HCT116 (cell line): ENCODE results near the gene ZFYVE16. TPM values are rescaled to one million over a fixed set of nuclear protein-coding genes. Genes with fewer than 3 reads are reported as not detected.

Experiments
- ATAC-seq: fragments of 200-7000 bp; cut with Tn5 transposase; 2 replicates; pipeline ENCODE4 v1.9.1; 2020; ENCODE audit warnings: mild to moderate bottlenecking, moderate library complexity
- BruUV-seq: library from RNA; stranded (reverse); fragments of 400-500 nt; replicated peaks from 2 replicates; lab custom pipeline; 2021; lab: Mats Ljungman, UMichigan
- CTCF ChIA-PET: fragments of 300-600 bp; sonication (Branson Sonifier 250); formaldehyde crosslinking; loops from one replicate; lab custom pipeline; 2021; ENCODE audit warnings: antibody characterized with exemption; lab: Charles Lee
- POLR2A ChIA-PET: fragments of 300-600, 350-600 bp; sonication (Branson Sonifier 250); formaldehyde crosslinking; loops from one replicate; lab custom pipeline; 2021; ENCODE audit warnings: antibody characterized with exemption; lab: Charles Lee
- RAD21 ChIA-PET, 2 experiments: fragments of 300-600 bp; sonication (Branson Sonifier 250); formaldehyde crosslinking; loops; one replicate each; lab custom pipeline; 2023; ENCODE audit warnings: low total read pairs in 2 of 2; ENCODE audit not compliant: uncharacterized antibody in 2 of 2, unreplicated experiment in 2 of 2, low non-redundant PET in 1 of 2; lab: Charles Lee
- DNase-seq: peaks from one replicate; pipeline ENCODE4 v3.0.0-alpha.2; 2010; ENCODE audit warnings: low read depth, low spot score
- H2AFZ ChIP-seq: fragments of 200-600 bp; shearing (Covaris generic), sonication (generic); 2 replicates; pipeline ENCODE4 v1.6.1; 2017; ENCODE audit warnings: low read depth, mixed run types, mixed read lengths, antibody characterized with exemption, low read length; ENCODE audit not compliant: poor library complexity, severe bottlenecking
- H3K27ac ChIP-seq: 2 replicates; pipeline ENCODE4 v1.5.1; 2012; ENCODE audit warnings: low read depth, low read length
- H3K27me3 ChIP-seq: fragments of 200-600 bp; sonication (generic); 2 replicates; pipeline ENCODE4 v1.6.1; 2016; ENCODE audit warnings: mixed run types, low read length, mixed read lengths; ENCODE audit not compliant: insufficient read depth
- H3K36me3 ChIP-seq, 2 experiments: fragments of 200-500 bp in 1 of 2; fragments of 200-600 bp in 1 of 2; sonication (Bioruptor generic) in 1 of 2; sonication (generic) in 1 of 2; 2 replicates each; pipeline versions ENCODE4 v1.5.1 to v1.6.1; 2014 to 2016; ENCODE audit warnings: low read length in 2 of 2, inconsistent platforms in 1 of 2, mixed read lengths in 1 of 2, mixed run types in 1 of 2; ENCODE audit not compliant: insufficient read depth in 2 of 2, control insufficient read depth in 1 of 2
- H3K4me1 ChIP-seq, 2 experiments: fragments of 200-600 bp in 1 of 2; sonication (generic) in 1 of 2; 2 replicates each; pipeline versions ENCODE4 v1.5.1 to v1.6.1; 2012 to 2017; ENCODE audit warnings: low read length in 2 of 2, inconsistent platforms in 1 of 2, mild to moderate bottlenecking in 1 of 2, mixed read lengths in 1 of 2, mixed run types in 1 of 2, moderate library complexity in 1 of 2; ENCODE audit not compliant: insufficient read depth in 2 of 2, control insufficient read depth in 1 of 2
- H3K4me2 ChIP-seq: fragments of 200-600 bp; sonication (generic); 2 replicates; pipeline ENCODE4 v1.6.1; 2017; ENCODE audit warnings: mixed run types, low read length, mixed read lengths
- H3K4me3 ChIP-seq, 2 experiments: fragments of 200-600 bp in 1 of 2; sonication (generic) in 1 of 2; replicated peaks in 1 of 2; 2 replicates each; pipeline ENCODE4 v1.5.1; 2011 to 2016; ENCODE audit warnings: low read length in 2 of 2, control low read depth in 1 of 2, low read depth in 1 of 2, mild to moderate bottlenecking in 1 of 2, mixed read lengths in 1 of 2, mixed run types in 1 of 2
- H3K79me2 ChIP-seq: fragments of 200-600 bp; sonication (generic); 2 replicates; pipeline ENCODE4 v1.6.1; 2017; ENCODE audit warnings: mild to moderate bottlenecking, mixed run types, low read length, moderate library complexity, mixed read lengths; ENCODE audit not compliant: insufficient read depth
- H3K9ac ChIP-seq: fragments of 200-600 bp; sonication (generic); 2 replicates; pipeline ENCODE4 v1.6.1; 2016; ENCODE audit warnings: low read length, mixed read lengths
- H3K9me2 ChIP-seq: fragments of 200-600 bp; sonication (generic), shearing (Covaris generic); 2 replicates; pipeline ENCODE4 v1.6.1; 2017; ENCODE audit warnings: mixed run types, mild to moderate bottlenecking, moderate library complexity; ENCODE audit not compliant: insufficient read depth
- H3K9me3 ChIP-seq, 2 experiments: fragments of 200-500 bp in 1 of 2; fragments of 200-600 bp in 1 of 2; sonication (Bioruptor generic) in 1 of 2; sonication (generic) in 1 of 2; 2 replicates each; pipeline ENCODE4 v1.6.1; 2014 to 2017; ENCODE audit warnings: low read length in 2 of 2, mixed read lengths in 2 of 2, inconsistent platforms in 1 of 2, low read depth in 1 of 2, mild to moderate bottlenecking in 1 of 2, mixed run types in 1 of 2, moderate library complexity in 1 of 2; ENCODE audit not compliant: control insufficient read depth in 1 of 2, insufficient read depth in 1 of 2
- H4K20me1 ChIP-seq: fragments of 200-600 bp; sonication (generic), shearing (Covaris generic); 2 replicates; pipeline ENCODE4 v1.6.1; 2017; ENCODE audit warnings: mixed run types, mild to moderate bottlenecking, moderate library complexity; ENCODE audit not compliant: insufficient read depth
- CBX3 ChIP-seq: IDR thresholded peaks from 2 replicates; pipeline ENCODE4 v1.6.1; 2012; ENCODE audit warnings: low read depth
- EGR1 ChIP-seq: IDR thresholded peaks from 2 replicates; pipeline ENCODE4 v1.6.1; 2012; ENCODE audit warnings: low read depth
- ELF1 ChIP-seq: IDR thresholded peaks from 2 replicates; pipeline ENCODE4 v1.6.1; 2012; ENCODE audit warnings: low read depth, borderline replicate concordance
- EZH2phosphoT487 ChIP-seq: fragments of 200-600 bp; IDR thresholded peaks from 2 replicates; pipeline ENCODE4 v1.6.1; 2018; ENCODE audit warnings: antibody characterized with exemption, borderline replicate concordance
- JUND ChIP-seq: IDR thresholded peaks from 2 replicates; pipeline ENCODE4 v1.6.1; 2012
- SIN3A ChIP-seq: IDR thresholded peaks from 2 replicates; pipeline ENCODE4 v1.6.1; 2012; ENCODE audit warnings: low read depth
- SRF ChIP-seq: IDR thresholded peaks from 2 replicates; pipeline ENCODE4 v1.6.1; 2012; ENCODE audit warnings: low read depth
- TCF7L2 ChIP-seq: IDR thresholded peaks from 2 replicates; pipeline ENCODE4 v1.7.0; 2011; ENCODE audit warnings: borderline replicate concordance, inconsistent platforms; ENCODE audit not compliant: insufficient read depth, insufficient read length; ENCODE audit errors: extremely low read depth
- YY1 ChIP-seq: IDR thresholded peaks from 2 replicates; pipeline ENCODE4 v1.6.1; 2011; ENCODE audit warnings: low read length, low read depth, moderate library complexity, mild to moderate bottlenecking; ENCODE audit not compliant: insufficient replicate concordance; ENCODE audit errors: extremely low read depth
- ZFX ChIP-seq: fragments of 450-650 bp; IDR thresholded peaks from 2 replicates; pipeline ENCODE4 v1.6.1; 2017
- ZNF274 ChIP-seq: fragments of 200-500 bp; sonication (Bioruptor generic); IDR thresholded peaks from 2 replicates; pipeline ENCODE4 v1.6.1; 2014; ENCODE audit warnings: mild to moderate bottlenecking, low read depth, low read length, inconsistent platforms
- intact Hi-C: fragments of 100-400 bp; cut with micrococcal nuclease; formaldehyde crosslinking; loops from 2 replicates; pipeline ENCODE4 v1.10.0; 2022
- total RNA-seq: library from RNA; stranded (reverse); gene quantifications from one replicate; pipeline ENCODE4 v1.2.1, GENCODE V29; 2021; ENCODE audit not compliant: unreplicated experiment
- TF ChIP-seq, protein P1 (sequence below): IDR thresholded peaks from 2 replicates; pipeline ENCODE4 v1.6.1; 2012

The ZFYVE16 gene
- total RNA-seq, 1 experiment from 2014 or later, result 24.2 TPM

DNA sequence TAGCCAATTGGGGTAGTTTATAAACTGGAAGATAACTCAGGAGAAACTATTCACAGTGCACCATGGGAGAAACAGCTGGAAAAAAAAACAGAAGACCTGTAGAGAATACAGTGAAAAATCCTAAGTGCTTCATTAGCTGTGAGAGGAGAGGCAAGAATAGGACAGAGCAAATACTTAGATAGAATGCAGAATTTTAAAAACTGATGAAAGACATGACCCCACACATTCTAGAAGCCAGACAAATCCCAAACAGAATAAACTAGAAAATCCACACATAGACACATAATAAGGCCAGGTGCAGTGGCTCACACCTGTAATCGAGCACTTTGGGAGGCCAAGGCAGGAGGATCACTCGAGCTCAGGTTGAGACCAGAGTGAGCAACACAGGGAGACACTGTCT, 72.5 kb downstream of the ZFYVE16 start:
- no peak for ATAC-seq
- H3K36me3 ChIP-seq, result peaks cover 2 to 4% of the 10 kb centered on the region in 2 experiments; a peak in 2 of 4 replicates
- no peaks in the 10 kb centered on the region for H3K79me2 ChIP-seq
- no peak for DNase-seq
- intact Hi-C loops, result no loop called here
- RAD21 ChIA-PET, result interaction anchor here (0.8 to 1.5 kb wide), 1 partner anchor 192 kb away, joined by 3 to 4 read pairs; no protein-coding TSS in a partner anchor
- no peak overlapping the region for H2AFZ ChIP-seq
- CTCF ChIA-PET, result interaction anchor here (1.1 to 2.6 kb wide), 2 partner anchors 14 to 192 kb away, joined by 3 to 19 read pairs; no protein-coding TSS in a partner anchor
- no peak overlapping the region for H3K4me3 ChIP-seq
- H3K27ac ChIP-seq, result no peak overlapping the region
- no peaks in the 10 kb centered on the region for H3K9me2 ChIP-seq
- no peaks in the 10 kb centered on the region for H3K27me3 ChIP-seq
- no peaks in the 10 kb centered on the region for H3K4me1 ChIP-seq
- no peaks in the 10 kb centered on the region for H4K20me1 ChIP-seq
- no peak overlapping the region for H3K4me2 ChIP-seq
- H3K9me3 ChIP-seq, result peaks cover 0 to 4% of the 10 kb centered on the region in 2 experiments; a peak in 1 of 4 replicates
- TF ChIP-seq, protein P1, sequence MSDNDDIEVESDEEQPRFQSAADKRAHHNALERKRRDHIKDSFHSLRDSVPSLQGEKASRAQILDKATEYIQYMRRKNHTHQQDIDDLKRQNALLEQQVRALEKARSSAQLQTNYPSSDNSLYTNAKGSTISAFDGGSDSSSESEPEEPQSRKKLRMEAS, result no peak
- no peak for TF ChIP-seq EGR1
- TF ChIP-seq SIN3A, result no peak
- no peak for TF ChIP-seq CBX3
- no peak for TF ChIP-seq TCF7L2
- no peak for TF ChIP-seq SRF
- no peak for TF ChIP-seq JUND
- TF ChIP-seq ELF1, result no peak
- TF ChIP-seq EZH2phosphoT487, result no peak
- TF ChIP-seq ZFX, result no peak
- no peak for TF ChIP-seq ZNF274
- no peak for TF ChIP-seq YY1
- TF ChIP-seq, all 23 proteins: peak for 0
- BruUV-seq, result no TSS peak
- POLR2A ChIA-PET, result no interaction called here
- H3K9ac ChIP-seq, result no peak overlapping the region
